GM12891 (cell line): ENCODE measurements around the gene UBE4A. TPM values are rescaled to one million over a fixed set of nuclear protein-coding genes. Genes with fewer than 3 reads are reported as not detected.
A peak's percentile ranks its signal among the peaks of the same experiment; 100 is the strongest.

Source experiments
- DNase-seq: peaks from one replicate; pipeline ENCODE4 v3.0.0; 2011; ENCODE audit warnings: low spot score; ENCODE audit not compliant: insufficient read length
- FAIRE-seq: peaks from 2 replicates; lab custom pipeline; 2011; peaks lifted over from hg19 to GRCh38; lab: Jason Lieb, UNC
- PAX5 ChIP-seq: IDR thresholded peaks from 2 replicates; pipeline ENCODE4 v1.6.1; 2011; ENCODE audit warnings: low read length, moderate library complexity, mild to moderate bottlenecking; ENCODE audit not compliant: insufficient read depth, severe bottlenecking
- POLR2A ChIP-seq: IDR thresholded peaks from 2 replicates; pipeline ENCODE4 v1.6.1; 2011; ENCODE audit warnings: low read depth, low read length, control low read depth
- POLR2AphosphoS5 ChIP-seq: IDR thresholded peaks from 2 replicates; pipeline ENCODE4 v1.6.1; 2011; ENCODE audit warnings: low read depth, low read length, control low read depth
- POU2F2 ChIP-seq: IDR thresholded peaks from 2 replicates; pipeline ENCODE4 v1.6.1; 2011; ENCODE audit warnings: low read depth, mild to moderate bottlenecking, control low read depth, low read length, moderate library complexity
- SPI1 ChIP-seq: IDR thresholded peaks from 2 replicates; pipeline ENCODE4 v1.6.1; 2011; ENCODE audit warnings: low read depth, low read length, control low read depth
- TAF1 ChIP-seq: IDR thresholded peaks from 2 replicates; pipeline ENCODE4 v1.6.1; 2011; ENCODE audit warnings: low read depth, low read length, control low read depth
- polyA plus RNA-seq: library from polyadenylated mRNA; unstranded; fragments of >200 nt; gene quantifications from one replicate; pipeline ENCODE4 v1.2.1, GENCODE V29; 2012; ENCODE audit warnings: low read depth, missing spikeins, inconsistent platforms; ENCODE audit not compliant: missing spikeins

The UBE4A gene
- polyA plus RNA-seq: 8.0 TPM

- DNase-seq (peak; percentile 59), FAIRE-seq (peak; percentile 100)
- peak; percentile 96 for TF ChIP-seq POLR2AphosphoS5
- TF ChIP-seq TAF1: peak; percentile 82; the same call in 1 of the 2 replicates
- TF ChIP-seq PAX5: peak; percentile 43
- TF ChIP-seq SPI1: no peak
- peak; percentile 50; the same call in 1 of the 2 replicates for TF ChIP-seq POU2F2
- peak; percentile 96 for TF ChIP-seq POLR2A
Observed at GRCh38 chr11:118359295-118359958, at the start of gene UBE4A. UBE4A (plus strand) TSS chr11:118359600; CDS start chr11:118365081, 5,481 bp downstream.

- FAIRE-seq (no peak), DNase-seq (no peak)
- TF ChIP-seq POU2F2: no peak
- no peak for TF ChIP-seq SPI1
- TF ChIP-seq TAF1: no peak
- no peak for TF ChIP-seq POLR2A
- TF ChIP-seq POLR2AphosphoS5: no peak
- TF ChIP-seq PAX5: no peak
Observed at GRCh38 chr11:118310271-118310670, 49.1 kb upstream of the UBE4A start.

GRCh38 chr11:118310781-118311485 lies 48.5 kb upstream of the UBE4A start:
- no peak for DNase-seq
- no peak for TF ChIP-seq SPI1
- no peak for TF ChIP-seq TAF1
- TF ChIP-seq POLR2A: no peak
- no peak for TF ChIP-seq POLR2AphosphoS5

GRCh38 chr11:118311518-118311917 lies 47.9 kb upstream of the UBE4A start:
- DNase-seq (no peak), FAIRE-seq (no peak)
- TF ChIP-seq TAF1 (no peak), POLR2A (no peak), POU2F2 (no peak), SPI1 (no peak), POLR2AphosphoS5 (no peak), PAX5 (no peak)

More at GRCh38 chr11:118310781-118311485, 48.5 kb upstream of the UBE4A start:
- FAIRE-seq: no peak

- DNase-seq: no peak
- FAIRE-seq: no peak
- no peak for TF ChIP-seq POLR2AphosphoS5
Observed at GRCh38 chr11:118312328-118312727, 47.1 kb upstream of the UBE4A start.

- FAIRE-seq: no peak
- no peak for DNase-seq
- TF ChIP-seq POLR2A (no peak), POU2F2 (no peak), TAF1 (no peak), PAX5 (no peak), POLR2AphosphoS5 (no peak), SPI1 (no peak)
Observed at GRCh38 chr11:118313242-118313641, 46.2 kb upstream of the UBE4A start.

GRCh38 chr11:118314988-118315411 lies 44.4 kb upstream of the UBE4A start:
- FAIRE-seq (no peak), DNase-seq (no peak)
- TF ChIP-seq PAX5: no peak
- no peak for TF ChIP-seq POLR2A
- no peak for TF ChIP-seq SPI1
- TF ChIP-seq TAF1: no peak
- TF ChIP-seq POU2F2: no peak
- TF ChIP-seq POLR2AphosphoS5: no peak

- FAIRE-seq (no peak), DNase-seq (no peak)
- TF ChIP-seq POU2F2: no peak
- TF ChIP-seq POLR2AphosphoS5: no peak
- no peak for TF ChIP-seq POLR2A
- no peak for TF ChIP-seq SPI1
- TF ChIP-seq TAF1: no peak
- no peak for TF ChIP-seq PAX5
Observed at GRCh38 chr11:118318124-118318523, 41.3 kb upstream of the UBE4A start.

GRCh38 chr11:118318581-118319336 lies 40.6 kb upstream of the UBE4A start:
- no peak for FAIRE-seq

GRCh38 chr11:118319337-118319707 lies 40.1 kb upstream of the UBE4A start:
- TF ChIP-seq POU2F2 (no peak), SPI1 (peak; percentile 45; the same call in 1 of the 2 replicates)
- FAIRE-seq: peak; percentile 51
- no peak for DNase-seq

More at GRCh38 chr11:118318581-118319336, 40.6 kb upstream of the UBE4A start:
- TF ChIP-seq PAX5 (no peak), TAF1 (no peak), SPI1 (no peak), POU2F2 (no peak), POLR2AphosphoS5 (no peak), POLR2A (no peak)
- DNase-seq: no peak

- DNase-seq: no peak
- no peak for TF ChIP-seq POU2F2
- no peak for TF ChIP-seq SPI1
- no peak for TF ChIP-seq POLR2A
- TF ChIP-seq PAX5: no peak
- TF ChIP-seq POLR2AphosphoS5: no peak
- TF ChIP-seq TAF1: no peak
- FAIRE-seq: peak; percentile 50
Observed at GRCh38 chr11:118320515-118320914, 38.9 kb upstream of the UBE4A start.
